Occipital lobe (tissue), 2 donors: ENCODE results near the gene MTO1. TPM values are rescaled to one million over a fixed set of nuclear protein-coding genes. Genes with fewer than 3 reads are reported as not detected.
"Not testable (repeated sequence)": the region's sequence is repeated elsewhere in the genome, so short reads cannot be mapped to it uniquely, and the experiment has no call there.

Experiments
- DNase-seq: peaks from one replicate; lab custom pipeline; 2025; lab: John Stamatoyannopoulos, UW
- total RNA-seq: library from RNA; depleted of rRNA; stranded (reverse); fragments of >200 nt; gene quantifications from one replicate; pipeline ENCODE4 v1.2.3, GENCODE V29; 2014

MTO1 gene
- total RNA-seq, 1 donor from 2014 or later: 17.3 TPM

- no peak for DNase-seq
These were observed 41.7 kb downstream of the MTO1 start for GRCh38 chr6:73503027-73503772.

GRCh38 chr6:73504160-73504559 is 42.6 kb downstream of the MTO1 start:
- DNase-seq: no peak

GRCh38 chr6:73505142-73505541 is 43.6 kb downstream of the MTO1 start:
- no peak for DNase-seq

GRCh38 chr6:73505705-73506104 is 44.2 kb downstream of the MTO1 start:
- DNase-seq: not testable (repeated sequence)

GRCh38 chr6:73506246-73506645 is 44.7 kb downstream of the MTO1 start:
- DNase-seq: no peak

GRCh38 chr6:73508776-73509175 is 47.2 kb downstream of the MTO1 start:
- DNase-seq: no peak

- DNase-seq: no peak
These were observed 48.3 kb downstream of the MTO1 start for GRCh38 chr6:73509851-73510250.

- DNase-seq: no peak
These were observed 50.3 kb downstream of the MTO1 start for GRCh38 chr6:73511796-73512195.

GRCh38 chr6:73513496-73513854 is 51.9 kb downstream of the MTO1 start:
- no peak for DNase-seq

GRCh38 chr6:73514746-73515110 is 53.2 kb downstream of the MTO1 start:
- no peak for DNase-seq

- DNase-seq: no peak
These were observed 53.7 kb downstream of the MTO1 start for GRCh38 chr6:73515204-73515655.

- DNase-seq: no peak
These were observed 55.3 kb downstream of the MTO1 start for GRCh38 chr6:73516514-73517489.

GRCh38 chr6:73518100-73518981 is 56.8 kb downstream of the MTO1 start:
- not testable (repeated sequence) for DNase-seq

GRCh38 chr6:73518982-73519881 is 57.7 kb downstream of the MTO1 start:
- not testable (repeated sequence) for DNase-seq

GRCh38 chr6:73519926-73520687 is 58.6 kb downstream of the MTO1 start:
- DNase-seq: peak; percentile 41

GRCh38 chr6:73520688-73521350 is 59.3 kb downstream of the MTO1 start, which contains the start of gene EEF1A1:
Gene EEF1A1, minus strand, starts transcription at chr6:73521032. Its CDS starts 1,006 bp downstream, at chr6:73520026.
- DNase-seq: peak; percentile 99

- peak; percentile 79 for DNase-seq
These were observed 59.9 kb downstream of the MTO1 start for GRCh38 chr6:73521351-73521985.

GRCh38 chr6:73523434-73524123 is 62.0 kb downstream of the MTO1 start:
- DNase-seq: no peak
